ENCODE data around the gene HMCN1.
A peak's percentile ranks its signal among the peaks of the same experiment; 100 is the strongest.

HMCN1 gene

DNA sequence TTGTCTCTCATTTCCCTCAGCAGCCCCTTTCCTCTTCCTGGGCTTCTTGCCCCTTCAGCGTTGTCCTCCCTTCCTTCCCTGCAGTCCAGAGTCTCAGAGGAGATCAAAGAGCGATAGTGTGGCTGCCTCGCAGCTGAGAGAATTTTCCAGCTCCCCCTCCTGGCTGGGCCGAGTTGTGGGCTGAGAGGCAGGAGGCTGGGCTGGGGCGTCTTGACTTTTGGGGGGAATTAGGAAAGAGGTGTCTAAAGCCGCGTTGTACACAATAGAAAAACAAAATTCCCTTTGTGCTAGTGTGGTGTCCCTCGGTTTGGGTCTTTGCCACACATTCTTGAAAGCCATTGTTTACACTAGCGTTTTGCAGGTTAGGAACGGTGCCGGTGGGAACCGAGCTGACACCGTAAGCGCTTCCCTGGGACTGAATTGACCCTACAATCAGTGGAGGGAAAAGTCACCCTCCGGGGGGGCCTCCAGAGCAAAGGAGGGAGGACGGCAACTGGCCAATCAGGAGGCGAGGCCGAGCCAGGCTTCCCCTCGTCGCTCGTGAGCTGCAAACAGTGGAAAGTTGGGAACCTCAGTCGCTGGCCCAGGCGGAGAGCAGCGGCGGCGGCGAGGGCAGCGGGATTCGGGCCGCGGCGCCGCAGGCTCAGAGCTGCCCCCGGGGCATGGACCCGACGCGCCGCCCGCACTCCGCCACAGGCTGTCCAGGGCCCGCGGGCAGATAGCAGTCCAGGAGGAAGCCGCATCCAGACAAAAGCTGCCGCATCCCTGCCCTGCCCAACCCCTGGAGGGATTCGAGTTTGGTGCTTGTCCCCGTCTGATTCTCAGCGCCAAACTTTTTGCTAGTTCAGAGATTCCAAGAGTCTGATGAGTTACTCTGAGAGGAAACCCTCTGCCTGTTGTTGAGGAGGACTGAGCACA, at the start of gene HMCN1:
Gene HMCN1, plus strand, starts transcription at position 574 of the 918 bp plus-strand sequence. CDS start 389 bp downstream, outside the sequence.
- no peak within 1 kb of the TSS for H3K27ac ChIP-seq (ENCODE audit: poor library complexity, severe bottlenecking)
- TF ChIP-seq, protein P1, sequence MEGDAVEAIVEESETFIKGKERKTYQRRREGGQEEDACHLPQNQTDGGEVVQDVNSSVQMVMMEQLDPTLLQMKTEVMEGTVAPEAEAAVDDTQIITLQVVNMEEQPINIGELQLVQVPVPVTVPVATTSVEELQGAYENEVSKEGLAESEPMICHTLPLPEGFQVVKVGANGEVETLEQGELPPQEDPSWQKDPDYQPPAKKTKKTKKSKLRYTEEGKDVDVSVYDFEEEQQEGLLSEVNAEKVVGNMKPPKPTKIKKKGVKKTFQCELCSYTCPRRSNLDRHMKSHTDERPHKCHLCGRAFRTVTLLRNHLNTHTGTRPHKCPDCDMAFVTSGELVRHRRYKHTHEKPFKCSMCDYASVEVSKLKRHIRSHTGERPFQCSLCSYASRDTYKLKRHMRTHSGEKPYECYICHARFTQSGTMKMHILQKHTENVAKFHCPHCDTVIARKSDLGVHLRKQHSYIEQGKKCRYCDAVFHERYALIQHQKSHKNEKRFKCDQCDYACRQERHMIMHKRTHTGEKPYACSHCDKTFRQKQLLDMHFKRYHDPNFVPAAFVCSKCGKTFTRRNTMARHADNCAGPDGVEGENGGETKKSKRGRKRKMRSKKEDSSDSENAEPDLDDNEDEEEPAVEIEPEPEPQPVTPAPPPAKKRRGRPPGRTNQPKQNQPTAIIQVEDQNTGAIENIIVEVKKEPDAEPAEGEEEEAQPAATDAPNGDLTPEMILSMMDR (IDR thresholded peaks at IDR 0.05; ENCODE audit: poor library complexity, severe bottlenecking): peak; percentile 37
- H3K9me3 ChIP-seq (ENCODE audit: severe bottlenecking): no peaks in the 10 kb centered on the region
- DNase-seq (ENCODE audit: low spot score) (no peak), ATAC-seq (ENCODE audit: low read depth) (peak; percentile 68)
- peak within 1 kb of the TSS; percentile 26 for H3K4me3 ChIP-seq (ENCODE audit: severe bottlenecking)
- no peaks in the 10 kb centered on the region for H3K27me3 ChIP-seq (ENCODE audit: insufficient read depth, poor library complexity, severe bottlenecking)
- no peaks in the 10 kb centered on the region for H3K36me3 ChIP-seq (ENCODE audit: low read depth)
- H3K4me1 ChIP-seq (ENCODE audit: insufficient read depth, poor library complexity, severe bottlenecking): no peaks in the 10 kb centered on the region

DNA sequence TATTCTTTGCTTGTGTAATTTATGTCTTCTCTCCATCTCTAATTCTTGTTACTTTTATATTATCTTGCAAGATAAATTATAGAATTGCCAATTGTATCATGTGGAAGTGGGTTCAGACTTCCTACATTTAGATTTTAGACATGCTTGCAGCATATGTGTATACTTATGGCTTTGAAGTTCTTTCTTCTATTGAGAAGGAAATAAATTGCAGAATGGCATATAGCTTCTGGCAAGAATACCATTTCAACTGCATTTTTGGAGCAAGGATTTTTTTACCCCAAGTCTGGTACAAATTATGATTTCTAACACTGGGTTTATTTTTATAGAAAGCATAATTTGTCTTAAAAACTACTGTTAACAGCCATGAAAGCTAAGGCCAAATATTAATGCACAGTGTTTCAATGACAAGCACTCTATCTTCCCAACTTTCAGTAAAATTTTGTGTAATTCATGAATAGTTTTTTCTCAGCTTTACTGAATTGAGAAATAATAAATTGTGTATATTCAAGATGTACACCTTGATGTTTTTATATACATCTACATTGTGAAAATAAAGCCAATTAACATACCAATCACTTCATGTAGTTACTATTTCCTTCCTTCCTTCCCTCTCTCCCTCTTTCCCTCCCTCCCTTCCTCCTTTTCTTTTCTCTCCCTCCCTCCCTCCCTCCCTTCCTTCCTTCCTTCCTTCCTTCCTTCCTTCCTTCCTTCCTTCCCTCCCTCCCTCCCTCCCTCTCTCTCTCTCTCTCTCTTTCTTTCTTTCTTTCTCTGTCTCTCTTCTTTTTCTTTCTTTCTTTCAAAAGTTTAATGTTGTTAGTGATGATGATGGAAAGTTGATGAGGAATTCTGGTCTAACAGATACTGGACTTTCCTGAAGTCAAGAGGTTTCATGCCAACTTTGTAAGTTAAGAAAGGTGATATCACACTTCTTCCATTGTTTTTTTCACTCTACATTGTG, 47.1 kb upstream of the HMCN1 start:
- DNase-seq (ENCODE audit: low spot score) (no peak), ATAC-seq (ENCODE audit: low read depth) (no peak)
- no peaks in the 10 kb centered on the region for H3K27me3 ChIP-seq (ENCODE audit: insufficient read depth, poor library complexity, severe bottlenecking)
- no peak overlapping the region for H3K4me3 ChIP-seq (ENCODE audit: severe bottlenecking)
- no peaks in the 10 kb centered on the region for H3K36me3 ChIP-seq (ENCODE audit: low read depth)
- no peaks in the 10 kb centered on the region for H3K4me1 ChIP-seq (ENCODE audit: insufficient read depth, poor library complexity, severe bottlenecking)
- H3K9me3 ChIP-seq (ENCODE audit: severe bottlenecking): no peaks in the 10 kb centered on the region
- no peak overlapping the region for H3K27ac ChIP-seq (ENCODE audit: poor library complexity, severe bottlenecking)
- TF ChIP-seq, protein P1 (IDR thresholded peaks at IDR 0.05; ENCODE audit: poor library complexity, severe bottlenecking): no peak

DNA sequence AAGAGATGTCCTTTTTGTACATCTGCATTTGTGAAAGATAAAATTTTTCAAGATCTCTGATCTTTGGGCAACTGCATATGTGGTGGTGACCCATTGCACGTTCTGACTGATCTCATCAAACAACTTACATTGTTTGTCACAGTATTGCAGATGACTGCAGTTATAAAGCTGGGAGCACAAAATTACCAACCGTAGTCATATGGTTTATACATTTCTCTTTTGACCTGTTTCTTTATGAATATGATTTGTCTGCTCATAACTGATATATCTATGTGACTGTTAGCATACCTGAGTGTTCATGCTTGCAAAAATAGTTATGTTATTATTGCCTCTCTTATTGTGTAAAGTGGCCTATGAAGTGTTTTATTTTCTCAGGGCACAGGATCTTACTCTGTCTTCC, 43.7 kb upstream of the HMCN1 start:
- H3K9me3 ChIP-seq (ENCODE audit: severe bottlenecking): no peaks in the 10 kb centered on the region
- ATAC-seq (ENCODE audit: low read depth): no peak
- H3K27ac ChIP-seq (ENCODE audit: poor library complexity, severe bottlenecking): no peak overlapping the region
- H3K4me1 ChIP-seq (ENCODE audit: insufficient read depth, poor library complexity, severe bottlenecking): no peaks in the 10 kb centered on the region
- no peaks in the 10 kb centered on the region for H3K36me3 ChIP-seq (ENCODE audit: low read depth)
- no peak overlapping the region for H3K4me3 ChIP-seq (ENCODE audit: severe bottlenecking)
- TF ChIP-seq, protein P1 (IDR thresholded peaks at IDR 0.05; ENCODE audit: poor library complexity, severe bottlenecking): no peak
- no peak for DNase-seq (ENCODE audit: low spot score)
- no peaks in the 10 kb centered on the region for H3K27me3 ChIP-seq (ENCODE audit: insufficient read depth, poor library complexity, severe bottlenecking)

GRCh38 chr1:185693654-185694053, 40.5 kb upstream of the HMCN1 start:
- DNase-seq (ENCODE audit: low spot score): no peak
- H3K27ac ChIP-seq (ENCODE audit: poor library complexity, severe bottlenecking): no peak overlapping the region
- no peaks in the 10 kb centered on the region for H3K4me1 ChIP-seq (ENCODE audit: insufficient read depth, poor library complexity, severe bottlenecking)
- no peaks in the 10 kb centered on the region for H3K27me3 ChIP-seq (ENCODE audit: insufficient read depth, poor library complexity, severe bottlenecking)
- ATAC-seq (ENCODE audit: low read depth): no peak
- no peaks in the 10 kb centered on the region for H3K36me3 ChIP-seq (ENCODE audit: low read depth)
- TF ChIP-seq, protein P1 (IDR thresholded peaks at IDR 0.05; ENCODE audit: poor library complexity, severe bottlenecking): no peak
- H3K4me3 ChIP-seq (ENCODE audit: severe bottlenecking): no peak overlapping the region
- H3K9me3 ChIP-seq (ENCODE audit: severe bottlenecking): no peaks in the 10 kb centered on the region

Measured in RWPE2 (cell line).